ENCODE data around the gene JADE2.
"Not testable (repeated sequence)": the region's sequence is repeated elsewhere in the genome, so short reads cannot be mapped to it uniquely, and the experiment has no call there.

Gene JADE2

DNA sequence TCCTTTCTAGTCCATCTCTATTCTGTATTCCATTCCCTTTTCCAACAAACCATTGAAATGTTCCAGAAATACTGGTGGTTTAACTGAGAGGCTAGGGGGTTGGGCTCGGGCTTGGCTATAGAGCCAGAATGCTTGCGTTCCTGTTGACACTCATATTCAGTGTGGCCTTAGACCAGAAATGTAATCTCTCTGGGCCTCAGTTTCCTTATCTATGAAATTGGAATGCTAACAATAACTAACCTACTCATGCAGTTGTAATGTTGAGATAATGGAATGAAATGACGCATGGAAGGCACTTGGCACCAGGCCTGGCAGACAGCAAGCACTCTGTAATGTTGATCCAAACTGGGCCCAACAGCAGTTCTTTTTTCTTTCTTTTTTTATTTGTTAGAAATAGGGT lies 26.8 kb downstream of the JADE2 start:
- no peak for DNase-seq (ENCODE audit: low spot score)

DNA sequence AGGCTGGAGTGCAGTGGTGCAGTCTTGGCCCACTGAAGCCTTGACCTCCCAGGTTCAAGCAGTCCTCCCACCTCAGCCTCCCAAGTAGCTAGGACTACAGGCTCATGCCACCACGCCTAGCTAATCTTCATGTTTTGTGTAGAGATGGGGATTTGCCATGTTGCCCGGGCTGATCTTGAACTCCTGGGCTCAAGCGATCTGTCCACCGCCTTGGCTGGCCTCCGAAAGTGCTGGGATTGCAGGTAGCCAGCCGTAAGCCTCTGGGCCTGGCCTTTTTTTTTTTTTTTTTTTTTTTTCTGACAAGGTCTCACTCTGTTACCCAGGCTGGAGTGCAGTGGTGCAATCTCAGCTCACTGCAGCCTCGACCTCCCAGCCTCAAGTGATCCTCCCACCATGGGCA lies 27.2 kb downstream of the JADE2 start:
- not testable (repeated sequence) for DNase-seq (ENCODE audit: low spot score)

DNA sequence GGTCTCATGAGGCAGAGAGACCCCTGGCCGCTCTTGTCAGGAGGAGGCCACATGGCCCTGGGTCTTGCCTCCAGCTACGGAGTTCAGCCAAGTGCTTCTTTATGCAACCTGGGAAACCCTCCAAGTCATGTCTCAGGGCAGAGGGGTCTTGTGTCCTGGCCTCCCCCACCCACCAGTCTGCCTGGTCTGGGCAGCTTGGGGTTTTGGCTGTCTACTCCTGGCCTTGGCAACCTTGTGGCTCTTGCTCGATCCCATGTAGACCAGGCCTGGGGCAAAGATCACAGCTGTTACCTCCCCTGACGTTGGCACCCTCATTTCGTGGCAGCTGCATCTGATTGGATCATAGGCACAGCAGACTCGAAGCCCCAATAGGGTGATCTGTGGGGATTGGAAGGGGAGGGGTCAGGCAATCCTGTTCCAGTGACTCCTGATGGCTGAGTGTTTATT lies 28.4 kb downstream of the JADE2 start:
- no peak for DNase-seq (ENCODE audit: low spot score)

DNA sequence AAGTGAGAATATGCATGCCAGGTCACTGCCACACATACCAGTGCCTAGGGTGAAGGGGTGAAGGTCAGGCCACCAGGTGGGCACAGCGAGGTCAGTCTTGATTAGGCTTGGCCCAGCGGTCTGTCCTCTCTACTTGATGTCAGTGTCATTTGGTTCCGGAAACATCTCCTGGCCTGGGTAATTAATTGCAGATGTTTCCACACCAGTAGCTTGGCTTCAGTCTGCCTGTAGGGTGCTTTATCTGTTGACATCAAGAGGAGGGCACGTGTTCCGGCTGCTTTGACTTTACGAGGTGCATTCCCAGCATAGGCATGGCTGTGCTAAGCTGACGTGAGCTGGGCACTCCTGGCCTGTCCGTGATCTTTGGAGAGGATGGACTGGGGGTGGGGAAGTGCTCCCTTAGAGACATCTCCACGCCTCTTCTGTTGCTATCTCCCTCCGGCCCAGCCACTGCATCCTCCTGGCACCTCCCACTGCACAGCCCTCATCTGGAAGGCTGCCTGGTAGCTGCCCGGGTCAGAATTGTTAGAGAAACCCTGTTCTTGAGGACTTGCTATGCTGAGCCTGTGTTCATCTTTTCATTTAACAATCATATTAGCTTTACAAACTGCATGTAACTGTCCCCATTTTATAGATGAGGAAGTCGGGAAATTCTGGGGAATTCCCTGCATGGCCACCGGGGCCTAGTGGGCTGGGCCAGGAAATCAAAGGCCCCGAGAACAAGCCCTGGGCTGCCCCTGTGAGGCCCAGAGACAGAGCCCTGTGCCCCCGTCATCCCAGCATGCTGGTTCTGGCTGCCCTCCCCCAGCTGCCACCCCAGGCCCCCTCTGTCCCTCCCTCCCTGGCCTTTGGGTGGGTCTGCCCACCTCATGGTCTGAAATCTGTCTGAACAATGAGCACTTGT lies 29.1 kb downstream of the JADE2 start:
- peak; percentile 38 for DNase-seq (ENCODE audit: low spot score)

DNA sequence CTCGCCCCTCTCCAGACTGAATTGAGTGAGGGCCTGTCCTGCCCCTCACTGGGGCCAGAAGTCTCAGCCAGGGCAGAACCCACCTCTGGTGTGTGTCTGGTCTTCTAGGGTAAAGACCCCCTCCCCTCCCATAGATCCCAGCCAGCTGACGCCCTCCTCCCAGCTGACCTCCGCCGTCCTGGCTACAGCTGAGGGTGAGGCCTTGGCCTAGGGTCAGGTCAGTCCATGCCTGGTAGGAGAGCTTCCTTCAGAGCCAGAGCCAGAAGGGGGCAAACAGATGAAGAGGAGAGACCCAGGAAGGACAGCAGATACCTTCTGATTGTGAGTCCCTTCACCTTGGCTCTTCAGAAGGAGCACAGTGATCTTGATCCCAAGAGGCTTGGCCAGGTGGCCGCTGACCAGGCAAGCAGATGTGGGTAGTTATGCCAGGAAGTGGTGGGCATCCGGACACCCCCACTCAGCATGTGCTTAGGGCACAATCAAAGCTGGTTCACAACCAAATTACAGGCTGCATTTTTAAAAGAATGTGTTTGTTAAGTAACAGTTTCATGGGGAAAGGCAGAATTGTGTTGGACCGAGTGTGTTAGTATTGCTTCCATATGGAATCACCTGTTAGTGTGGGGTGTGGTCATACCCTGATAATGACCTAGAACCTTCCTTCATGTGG lies 29.9 kb downstream of the JADE2 start:
- peak; percentile 16 for DNase-seq (ENCODE audit: low spot score)

DNA sequence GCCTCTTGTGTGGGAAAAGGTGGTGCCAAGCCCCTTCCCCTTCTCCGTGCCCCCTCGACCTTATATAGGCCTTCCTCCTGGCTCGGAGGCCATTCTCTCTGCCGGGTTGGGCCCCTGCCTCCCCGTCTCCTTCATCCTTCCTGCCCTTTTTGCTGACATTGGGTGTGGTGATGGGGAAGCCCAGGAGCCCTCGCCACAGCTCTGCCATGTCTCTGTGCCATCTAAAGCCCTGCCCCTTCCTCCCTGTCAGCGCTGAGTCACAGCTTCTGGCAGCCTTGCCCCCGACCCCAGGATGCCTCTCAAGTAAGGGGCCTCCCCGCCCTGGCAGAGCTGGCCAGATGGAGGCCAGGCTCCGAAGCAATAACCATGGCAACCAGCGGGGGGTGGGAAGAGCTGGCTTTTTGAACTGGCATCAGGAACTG lies 30.4 kb downstream of the JADE2 start:
- DNase-seq (ENCODE audit: low spot score), result peak; percentile 38

DNA sequence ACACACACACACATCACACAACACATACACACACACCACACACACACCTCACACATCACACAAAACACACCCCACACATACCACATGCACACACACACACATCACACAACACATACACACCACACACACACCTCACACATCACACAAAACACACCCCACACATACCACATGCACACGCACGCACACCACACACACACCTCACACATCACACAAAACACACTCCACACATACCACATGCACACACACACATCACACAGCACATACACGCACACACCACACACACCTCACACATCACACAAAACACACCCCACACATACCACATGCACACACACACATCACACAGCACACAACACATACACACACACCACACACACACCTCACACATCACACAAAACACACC lies 31.1 kb downstream of the JADE2 start:
- DNase-seq (ENCODE audit: low spot score), result not testable (repeated sequence)

DNA sequence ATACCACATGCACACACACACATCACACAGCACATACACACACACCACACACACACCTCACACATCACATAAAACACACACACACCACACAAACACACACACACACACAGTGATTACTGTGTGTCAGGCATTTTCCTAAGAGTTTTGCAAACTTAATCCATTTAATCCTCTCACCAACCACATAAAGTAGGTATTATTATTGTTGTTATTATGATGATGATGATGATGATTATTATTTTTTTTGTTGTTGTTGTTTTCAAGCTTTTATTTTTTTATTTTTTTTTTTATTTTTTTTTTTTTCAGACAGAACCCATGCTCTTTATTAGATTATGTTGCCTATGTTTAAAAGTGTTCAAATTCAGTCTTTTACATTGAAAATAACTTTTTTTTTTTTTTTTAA lies 31.5 kb downstream of the JADE2 start:
- DNase-seq (ENCODE audit: low spot score), result no peak

DNA sequence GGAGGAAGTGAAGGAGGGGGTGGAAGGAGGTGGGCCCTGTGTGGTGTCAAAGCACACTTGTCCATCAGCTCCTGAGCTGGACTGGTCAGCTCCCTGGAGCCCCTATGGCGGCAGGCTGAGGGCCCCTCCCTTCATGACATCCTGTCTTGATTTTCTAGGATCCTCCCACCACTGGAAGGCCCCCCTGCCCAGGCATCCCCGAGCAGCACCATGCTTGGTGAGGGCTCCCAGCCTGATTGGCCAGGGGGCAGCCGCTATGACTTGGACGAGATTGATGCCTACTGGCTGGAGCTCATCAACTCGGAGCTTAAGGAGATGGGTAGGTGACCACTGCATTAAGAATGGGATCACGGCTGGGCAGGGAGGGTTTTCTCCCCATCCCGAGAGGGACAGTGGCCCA lies 34.2 kb downstream of the JADE2 start:
- no peak for DNase-seq (ENCODE audit: low spot score)

DNA sequence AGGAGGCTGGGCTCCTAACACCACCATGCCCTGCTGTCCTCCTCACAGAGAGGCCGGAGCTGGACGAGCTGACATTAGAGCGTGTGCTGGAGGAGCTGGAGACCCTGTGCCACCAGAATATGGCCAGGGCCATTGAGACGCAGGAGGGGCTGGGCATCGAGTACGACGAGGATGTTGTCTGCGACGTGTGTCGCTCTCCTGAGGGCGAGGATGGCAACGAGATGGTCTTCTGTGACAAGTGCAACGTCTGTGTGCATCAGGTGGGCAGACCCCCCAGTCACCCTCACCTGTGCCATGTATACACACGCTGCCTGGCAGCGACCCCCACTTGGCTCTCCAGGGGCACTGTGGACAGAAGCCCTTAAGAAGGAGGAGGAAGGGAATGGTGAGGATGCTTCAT lies 35.2 kb downstream of the JADE2 start:
- no peak for DNase-seq (ENCODE audit: low spot score)

DNA sequence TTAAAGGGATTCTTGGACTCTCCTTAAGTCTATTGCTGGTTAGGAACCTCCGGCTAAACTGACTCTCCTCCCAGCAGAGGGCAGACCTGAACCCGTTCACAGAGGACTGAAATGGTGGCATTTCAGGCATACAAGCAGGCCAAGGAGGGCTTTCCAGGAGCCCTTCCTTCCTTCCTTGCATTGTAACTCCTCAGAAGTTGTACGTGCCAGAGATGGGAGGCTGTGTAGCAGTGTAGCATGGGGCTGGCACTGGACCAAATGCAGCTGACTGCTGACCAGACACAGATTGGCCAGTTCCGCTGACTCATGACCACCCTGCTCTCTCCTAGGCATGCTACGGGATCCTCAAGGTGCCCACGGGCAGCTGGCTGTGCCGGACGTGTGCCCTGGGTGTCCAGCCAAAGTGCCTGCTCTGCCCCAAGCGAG lies 36.4 kb downstream of the JADE2 start:
- peak; percentile 53 for DNase-seq (ENCODE audit: low spot score)

DNA sequence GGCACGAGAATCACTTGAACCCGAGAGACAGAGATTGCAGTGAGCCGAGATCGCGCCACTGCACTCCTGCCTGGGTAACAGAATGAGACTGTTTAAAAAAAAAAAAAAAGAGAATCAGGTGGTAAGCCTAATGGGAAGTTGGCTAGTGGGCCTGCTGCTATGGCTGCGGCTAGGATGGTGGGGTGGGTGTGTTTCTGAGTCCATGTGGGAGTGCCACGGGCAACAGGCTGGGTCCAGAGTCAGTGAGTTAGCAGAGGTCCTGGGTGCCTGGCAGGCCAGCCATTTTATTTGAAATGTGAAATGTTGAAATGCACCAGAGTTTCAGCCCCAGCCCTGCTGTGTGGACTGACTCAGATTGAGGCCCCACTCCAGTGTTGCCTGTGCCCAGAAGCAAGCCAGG lies 37.8 kb downstream of the JADE2 start:
- no peak for DNase-seq (ENCODE audit: low spot score)

DNA sequence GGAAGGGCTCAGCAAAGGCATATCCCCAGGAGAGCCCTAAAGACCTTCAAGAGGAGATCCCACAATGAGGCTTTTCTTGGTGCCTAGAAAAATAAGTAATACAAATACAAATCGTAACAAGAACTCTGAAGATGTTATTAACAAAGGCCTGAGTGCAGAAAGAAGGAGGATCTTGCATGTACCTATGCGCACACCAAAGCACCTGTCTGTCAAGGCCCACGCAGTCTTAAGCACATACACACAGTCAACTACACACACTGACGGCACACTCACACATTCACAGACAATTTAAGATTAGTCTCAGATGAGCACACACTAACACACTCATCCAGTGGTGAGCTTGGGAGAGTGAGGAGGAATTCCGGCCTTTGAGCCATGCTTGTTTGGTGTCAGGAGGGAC lies 38.5 kb downstream of the JADE2 start:
- DNase-seq (ENCODE audit: low spot score), result no peak

DNA sequence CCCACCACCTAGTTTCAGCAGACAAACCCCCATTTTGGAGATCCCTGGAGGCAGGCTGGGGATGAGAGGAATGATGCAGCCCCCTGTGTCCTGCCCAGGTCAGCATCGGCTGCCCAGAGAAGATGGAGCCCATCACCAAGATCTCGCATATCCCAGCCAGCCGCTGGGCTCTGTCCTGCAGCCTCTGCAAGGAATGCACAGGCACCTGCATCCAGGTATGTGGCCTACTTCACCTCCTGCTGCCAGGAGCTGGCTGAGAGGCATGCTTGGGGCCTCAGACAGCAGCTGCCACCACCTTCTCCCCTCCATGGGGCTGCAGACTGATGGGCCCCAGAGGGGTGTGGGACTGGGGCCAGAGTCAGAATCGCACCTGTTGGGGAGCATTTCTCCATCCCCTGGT lies 38.9 kb downstream of the JADE2 start:
- no peak for DNase-seq (ENCODE audit: low spot score)

DNA sequence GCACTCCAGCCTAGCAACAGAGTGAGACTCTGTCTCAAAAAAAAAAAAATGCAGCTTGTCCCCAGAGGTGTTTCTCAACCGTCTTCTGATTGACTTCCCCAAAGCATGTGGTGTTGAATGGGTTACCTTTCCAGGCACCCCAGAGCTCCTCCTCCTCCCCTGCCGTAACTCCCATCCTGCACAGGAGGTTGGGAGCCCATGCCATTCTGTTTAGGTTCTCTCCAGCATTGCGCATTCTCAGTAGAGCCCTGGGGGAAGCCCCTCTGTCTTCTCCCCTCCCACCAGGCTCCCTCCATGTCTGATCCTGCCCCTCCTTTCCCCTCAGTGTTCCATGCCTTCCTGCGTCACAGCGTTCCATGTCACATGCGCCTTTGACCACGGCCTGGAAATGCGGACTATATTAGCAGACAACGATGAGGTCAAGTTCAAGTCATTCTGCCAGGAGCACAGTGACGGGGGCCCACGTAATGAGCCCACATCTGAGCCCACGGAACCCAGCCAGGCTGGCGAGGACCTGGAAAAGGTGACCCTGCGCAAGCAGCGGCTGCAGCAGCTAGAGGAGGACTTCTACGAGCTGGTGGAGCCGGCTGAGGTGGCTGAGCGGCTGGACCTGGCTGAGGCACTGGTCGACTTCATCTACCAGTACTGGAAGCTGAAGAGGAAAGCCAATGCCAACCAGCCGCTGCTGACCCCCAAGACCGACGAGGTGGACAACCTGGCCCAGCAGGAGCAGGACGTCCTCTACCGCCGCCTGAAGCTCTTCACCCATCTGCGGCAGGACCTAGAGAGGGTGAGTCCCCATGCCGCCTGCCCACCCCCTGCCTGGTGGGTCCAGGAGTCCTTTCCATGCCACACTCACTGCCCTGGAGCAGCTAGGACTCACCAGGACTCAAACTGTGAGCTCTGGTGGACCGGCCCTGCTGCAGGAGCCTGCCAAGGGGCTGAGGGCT lies 40.6 kb downstream of the JADE2 start:
- no peak for DNase-seq (ENCODE audit: low spot score)

DNA sequence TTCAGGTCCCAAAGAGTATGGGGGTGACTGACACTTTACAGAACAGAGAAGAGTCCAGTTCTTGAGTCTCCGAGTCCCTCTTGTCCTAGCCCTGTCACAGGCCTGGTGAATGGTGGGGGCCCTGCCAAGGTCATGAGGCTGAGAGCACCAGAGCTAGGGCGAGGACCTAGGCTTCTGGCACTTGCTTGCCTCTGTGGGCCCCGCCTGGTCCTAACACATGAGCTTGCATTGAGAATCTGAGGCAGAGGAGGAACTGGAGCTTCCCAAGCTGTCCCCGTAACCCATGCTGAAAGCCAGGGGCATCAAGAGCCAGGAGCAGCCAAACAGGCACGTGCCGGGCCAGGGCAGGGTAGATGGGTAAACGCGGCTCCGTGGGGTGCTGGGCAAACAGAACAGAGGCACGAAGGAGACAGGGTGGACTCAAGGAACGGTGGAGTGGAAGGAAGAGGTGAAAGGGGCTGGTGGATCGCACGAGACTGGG lies 41.3 kb downstream of the JADE2 start:
- DNase-seq (ENCODE audit: low spot score), result no peak

DNA sequence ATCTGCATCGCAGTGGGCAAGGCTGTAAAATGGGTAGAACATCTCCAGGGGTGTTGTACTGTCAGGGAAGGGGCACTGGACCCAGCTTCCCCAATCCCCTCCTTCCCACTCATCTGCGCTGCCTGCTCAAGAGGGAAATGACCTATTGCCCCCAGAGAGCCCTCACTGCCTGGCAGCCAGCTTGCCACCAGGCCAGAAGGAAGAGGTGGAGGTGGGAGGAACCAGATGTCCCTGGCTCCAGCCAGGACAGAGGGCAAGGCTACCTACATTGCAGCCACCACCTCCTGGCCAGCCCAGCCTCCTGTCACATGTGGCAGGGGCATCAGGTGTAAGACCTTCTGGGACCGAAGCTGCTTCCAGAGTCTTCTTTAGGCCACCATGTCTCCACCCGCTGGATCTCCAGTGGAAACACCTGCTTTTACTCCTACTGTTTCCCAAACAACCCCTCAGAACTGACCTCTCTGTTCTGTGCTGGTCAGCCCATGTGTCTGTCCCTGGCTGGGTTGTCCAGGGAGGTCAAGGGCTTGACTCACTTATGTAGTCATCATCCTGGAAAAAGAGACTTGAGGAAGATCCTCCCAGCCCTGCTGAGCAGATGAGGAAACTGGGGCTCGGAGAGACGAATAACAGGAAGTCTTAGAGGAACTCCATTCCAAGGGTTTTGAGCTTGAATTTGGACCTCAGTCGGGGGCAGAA lies 42.3 kb downstream of the JADE2 start:
- no peak for DNase-seq (ENCODE audit: low spot score)

DNA sequence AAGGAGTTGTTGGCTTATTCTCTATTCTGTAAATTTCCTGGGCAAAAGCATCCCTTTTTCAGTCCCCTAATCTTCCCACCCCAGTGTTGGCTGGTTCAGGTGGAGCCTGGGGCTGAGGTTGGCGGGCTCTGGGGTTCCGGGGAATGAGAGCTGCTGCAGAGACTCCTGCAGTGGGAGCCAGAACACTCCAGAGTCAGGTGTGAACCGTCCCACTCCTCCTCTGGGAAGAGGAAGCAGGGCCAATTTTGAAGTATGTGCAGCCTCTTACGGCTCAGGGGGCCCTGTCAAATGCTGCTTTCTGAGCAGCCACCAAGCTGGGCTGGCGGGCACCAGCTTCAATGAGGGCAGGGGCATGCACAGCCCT lies 42.8 kb downstream of the JADE2 start:
- no peak for DNase-seq (ENCODE audit: low spot score)

DNA sequence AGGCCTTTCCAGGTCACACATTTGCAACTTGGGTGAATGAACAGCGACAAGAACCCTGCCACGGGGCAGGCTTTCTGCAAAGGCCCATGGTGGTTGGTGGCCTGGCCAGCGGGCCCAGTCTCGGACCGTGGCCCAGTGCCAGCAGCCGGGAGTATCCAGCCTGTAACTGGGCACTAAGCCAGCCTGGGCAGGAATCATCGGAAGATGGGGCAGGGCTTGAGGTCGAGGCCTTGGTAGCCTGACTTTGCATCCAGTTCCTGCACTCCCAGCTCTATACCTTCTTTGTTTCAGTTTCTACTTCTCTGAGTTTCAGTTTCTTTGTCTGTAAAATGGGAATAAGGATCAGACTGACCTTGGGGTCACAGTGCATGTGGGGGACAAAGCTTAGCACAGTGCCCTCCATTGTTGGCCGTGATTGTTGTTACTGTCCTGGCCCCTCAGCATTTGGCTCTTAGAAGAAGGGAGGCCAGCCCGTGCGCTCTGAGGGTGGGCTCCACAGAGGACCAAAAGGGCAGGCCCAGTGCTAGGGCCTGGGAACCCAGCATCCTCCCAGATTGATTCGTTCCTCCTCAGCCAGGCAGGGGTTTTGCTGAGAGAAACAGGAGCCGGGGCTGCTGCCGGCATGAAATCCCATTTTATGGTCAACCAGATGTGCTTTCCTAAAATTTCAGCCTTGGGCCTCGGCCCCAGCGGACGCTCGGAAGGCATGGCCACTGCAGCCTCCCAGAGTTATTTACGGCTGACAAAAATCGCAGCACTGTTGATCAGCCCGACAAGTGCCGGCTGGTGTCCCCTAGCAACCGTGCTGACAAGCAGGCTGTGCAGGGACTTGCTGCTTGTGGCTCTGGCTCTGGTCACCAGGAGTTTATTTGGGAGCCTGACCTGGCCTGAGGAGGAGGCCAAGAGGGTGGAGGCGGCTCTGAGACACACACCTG lies 43.6 kb downstream of the JADE2 start:
- DNase-seq (ENCODE audit: low spot score), result no peak

DNA sequence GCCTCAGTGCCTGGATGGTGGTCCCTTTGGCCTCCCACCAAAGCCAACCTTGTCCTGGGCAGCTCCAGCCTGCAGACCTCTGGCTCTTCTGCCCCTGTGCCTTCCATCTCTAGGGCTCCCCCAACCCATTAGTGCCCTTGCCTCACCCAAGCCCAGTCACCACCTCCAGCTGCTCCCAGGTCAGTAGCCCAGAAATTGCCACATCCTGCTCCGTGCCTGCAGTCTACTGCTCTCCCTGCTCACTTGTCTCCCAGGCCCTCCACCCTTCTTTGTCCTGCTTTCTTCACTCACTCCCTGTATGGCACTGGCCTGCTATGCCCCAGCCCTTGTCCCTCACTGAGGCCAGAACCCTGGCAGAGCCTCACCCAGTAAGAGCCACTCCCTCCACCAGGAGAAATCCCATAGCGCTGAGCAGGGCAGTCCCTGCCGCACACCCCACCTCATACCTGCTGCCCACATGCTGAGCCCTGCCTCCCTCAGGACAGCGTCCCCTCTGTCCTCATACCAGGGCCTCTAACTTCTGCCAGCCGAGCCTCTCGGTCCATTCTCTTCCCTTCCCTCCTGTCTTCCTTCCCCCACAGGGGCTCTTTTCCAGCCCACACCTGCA lies 44.4 kb downstream of the JADE2 start:
- DNase-seq (ENCODE audit: low spot score), result no peak
